Measurements from ENCODE around the gene CHRM5.

The CHRM5 gene, protein sequence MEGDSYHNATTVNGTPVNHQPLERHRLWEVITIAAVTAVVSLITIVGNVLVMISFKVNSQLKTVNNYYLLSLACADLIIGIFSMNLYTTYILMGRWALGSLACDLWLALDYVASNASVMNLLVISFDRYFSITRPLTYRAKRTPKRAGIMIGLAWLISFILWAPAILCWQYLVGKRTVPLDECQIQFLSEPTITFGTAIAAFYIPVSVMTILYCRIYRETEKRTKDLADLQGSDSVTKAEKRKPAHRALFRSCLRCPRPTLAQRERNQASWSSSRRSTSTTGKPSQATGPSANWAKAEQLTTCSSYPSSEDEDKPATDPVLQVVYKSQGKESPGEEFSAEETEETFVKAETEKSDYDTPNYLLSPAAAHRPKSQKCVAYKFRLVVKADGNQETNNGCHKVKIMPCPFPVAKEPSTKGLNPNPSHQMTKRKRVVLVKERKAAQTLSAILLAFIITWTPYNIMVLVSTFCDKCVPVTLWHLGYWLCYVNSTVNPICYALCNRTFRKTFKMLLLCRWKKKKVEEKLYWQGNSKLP

GRCh38 chr15:33968224-33968623 lies at the start of gene CHRM5:
Gene CHRM5, plus strand, starts transcription at chr15:33968497. Its CDS starts 94,221 bp downstream, at chr15:34062718.
- no peak within 1 kb of the TSS for H3K4me3 ChIP-seq (ENCODE audit: low read depth, low read length)
- no peak for TF ChIP-seq CTCF (IDR thresholded peaks at IDR 0.05; ENCODE audit: borderline replicate concordance, insufficient read depth, low read depth, low read length)

- no peak for TF ChIP-seq CTCF (IDR thresholded peaks at IDR 0.05; ENCODE audit: borderline replicate concordance, insufficient read depth, low read depth, low read length)
- H3K4me3 ChIP-seq (ENCODE audit: low read depth, low read length): no peak overlapping the region
Observed at GRCh38 chr15:33923446-33923845, 44.9 kb upstream of the CHRM5 start.

GRCh38 chr15:33926260-33926659 lies 42.0 kb upstream of the CHRM5 start:
- no peak overlapping the region for H3K4me3 ChIP-seq (ENCODE audit: low read depth, low read length)
- TF ChIP-seq CTCF (IDR thresholded peaks at IDR 0.05; ENCODE audit: borderline replicate concordance, insufficient read depth, low read depth, low read length): no peak

DNA sequence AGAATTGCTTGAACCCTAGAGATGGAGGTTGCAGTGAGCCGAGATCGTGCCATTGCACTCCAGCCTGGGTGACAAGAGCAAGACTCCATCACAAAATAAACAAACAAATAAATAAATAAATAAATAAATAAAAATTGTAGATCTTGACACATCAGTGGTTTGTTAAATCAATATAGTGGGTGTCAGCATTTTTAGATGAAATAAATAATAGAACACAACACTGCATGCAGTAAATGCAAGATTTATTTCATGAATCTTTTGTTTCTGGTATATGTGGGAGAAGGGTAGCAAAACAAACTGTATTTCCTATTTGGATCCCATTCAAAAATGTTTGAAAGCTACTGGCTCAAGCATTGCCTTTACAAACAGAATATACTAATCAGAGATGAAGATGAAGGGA lies 35.6 kb upstream of the CHRM5 start:
- no peak for TF ChIP-seq CTCF (IDR thresholded peaks at IDR 0.05; ENCODE audit: borderline replicate concordance, insufficient read depth, low read depth, low read length)
- H3K4me3 ChIP-seq (ENCODE audit: low read depth, low read length): no peak overlapping the region

DNA sequence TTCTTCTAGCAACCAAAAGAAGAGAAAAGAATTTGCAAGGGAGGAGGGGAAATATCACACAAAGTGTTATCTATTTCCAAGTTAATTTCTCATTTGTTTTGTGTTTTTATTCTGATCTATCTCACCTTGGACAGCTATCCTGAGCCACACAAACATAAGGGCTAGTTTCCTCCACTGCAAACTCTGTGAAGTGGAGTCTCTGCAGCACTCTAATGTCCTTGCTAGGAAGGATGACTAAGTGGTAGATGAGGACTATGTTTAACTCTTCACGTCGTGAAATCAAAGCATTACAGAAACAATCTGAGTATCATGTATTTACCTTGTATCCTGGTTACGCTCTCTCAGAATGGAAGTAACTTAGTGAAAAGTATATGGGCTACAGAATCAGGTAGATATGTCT lies 33.9 kb upstream of the CHRM5 start:
- H3K4me3 ChIP-seq (ENCODE audit: low read depth, low read length): no peak overlapping the region
- no peak for TF ChIP-seq CTCF (IDR thresholded peaks at IDR 0.05; ENCODE audit: borderline replicate concordance, insufficient read depth, low read depth, low read length)

DNA sequence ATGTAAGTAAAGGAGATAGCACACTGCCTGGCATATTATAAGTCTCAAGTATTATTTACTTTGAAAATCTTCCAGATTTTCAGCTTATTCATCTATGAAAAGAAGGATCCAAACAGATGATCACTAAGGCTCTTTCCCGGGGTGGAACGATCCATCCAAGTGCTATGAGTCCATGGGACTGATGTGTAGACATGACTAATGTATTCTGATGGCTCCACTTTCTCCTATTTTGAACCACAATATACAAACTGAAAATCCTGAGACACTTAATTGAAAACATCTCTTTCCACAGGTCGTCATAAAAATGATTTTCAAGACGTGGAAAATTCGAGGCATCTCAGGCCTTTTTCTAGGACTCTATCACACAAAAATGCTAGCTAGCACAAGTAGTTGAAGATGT lies 33.4 kb upstream of the CHRM5 start:
- H3K4me3 ChIP-seq (ENCODE audit: low read depth, low read length): no peak overlapping the region
- TF ChIP-seq CTCF (IDR thresholded peaks at IDR 0.05; ENCODE audit: borderline replicate concordance, insufficient read depth, low read depth, low read length): no peak

All from GM12875 (cell line).